GM12878 (cell line): ENCODE measurements around the gene HOXA2. TPM values are rescaled to one million over a fixed set of nuclear protein-coding genes. Genes with fewer than 3 reads are reported as not detected.

ENCODE experiments used
- ATAC-seq: fragments of 200-7000 bp; cut with Tn5 transposase; 3 replicates; pipeline ENCODE4 v1.9.1; 2020; ENCODE audit warnings: mild to moderate bottlenecking, moderate library complexity
- BruUV-seq: library from RNA; stranded (reverse); fragments of 400-500 nt; replicated peaks from 2 replicates; lab custom pipeline; 2021; lab: Mats Ljungman, UMichigan
- CTCF ChIA-PET: fragments of 300-600 bp; sonication (Branson Sonifier 250); formaldehyde crosslinking; extraction: SDS; loops from one replicate; lab custom pipeline; 2021; ENCODE audit warnings: inconsistent platforms; lab: Yijun Ruan, JAX
- POLR2A ChIA-PET: fragments of 350-600 bp; formaldehyde crosslinking; extraction: SDS; loops from one replicate; lab custom pipeline; 2021; ENCODE audit warnings: inconsistent platforms; lab: Charles Lee
- RAD21 ChIA-PET: fragments of 300-600 bp; sonication (Branson Sonifier 250); formaldehyde crosslinking; loops from one replicate; lab custom pipeline; 2023; ENCODE audit warnings: antibody characterized with exemption; ENCODE audit not compliant: unreplicated experiment; lab: Charles Lee
- SMC1A ChIA-PET: fragments of 300-600 bp; sonication (Branson Sonifier 250); formaldehyde crosslinking; loops from one replicate; lab custom pipeline; 2023; ENCODE audit not compliant: unreplicated experiment, uncharacterized antibody; lab: Charles Lee
- DNase-seq: peaks from one replicate; pipeline ENCODE4 v3.0.0-alpha.2; 2011; ENCODE audit warnings: low read depth, low spot score
- FAIRE-seq: peaks from 3 replicates; lab custom pipeline; 2011; peaks lifted over from hg19 to GRCh38; lab: Jason Lieb, UNC
- H2AFZ ChIP-seq: 2 replicates; pipeline ENCODE4 v1.6.0; 2011; ENCODE audit warnings: low read depth, low read length, control low read depth; ENCODE audit not compliant: control insufficient read depth
- H3K27ac ChIP-seq: 2 replicates; pipeline ENCODE4 v1.5.1; 2011; ENCODE audit warnings: control low read depth; ENCODE audit not compliant: control insufficient read depth, insufficient read depth
- H3K27me3 ChIP-seq, 2 experiments: replicated peaks in 1 of 2; 2 replicates each; pipeline versions ENCODE4 v1.6.0 to v1.6.1; 2011; ENCODE audit warnings: low read length in 1 of 2; ENCODE audit not compliant: control insufficient read depth in 2 of 2, insufficient read depth in 2 of 2
- H3K36me3 ChIP-seq, 2 experiments: 2 replicates each; pipeline ENCODE4 v1.5.1; 2011; ENCODE audit warnings: low read length in 1 of 2; ENCODE audit not compliant: control insufficient read depth in 2 of 2, insufficient read depth in 2 of 2
- H3K4me1 ChIP-seq: 2 replicates; pipeline ENCODE4 v1.6.1; 2011; ENCODE audit warnings: mild to moderate bottlenecking, low read length, moderate library complexity, mixed read lengths; ENCODE audit not compliant: control insufficient read depth, insufficient read depth
- H3K4me2 ChIP-seq: 2 replicates; pipeline ENCODE4 v1.6.0; 2011; ENCODE audit warnings: control low read depth; ENCODE audit not compliant: control insufficient read depth, insufficient read depth
- H3K4me3 ChIP-seq: fragments of 200-600 bp; sonication (generic); 2 replicates; pipeline ENCODE4 v1.5.1; 2016
- H3K79me2 ChIP-seq: 2 replicates; pipeline ENCODE4 v1.6.0; 2011; ENCODE audit warnings: low read length; ENCODE audit not compliant: control insufficient read depth, insufficient read depth
- H3K9ac ChIP-seq: 2 replicates; pipeline ENCODE4 v1.8.0; 2011; ENCODE audit warnings: low read length, control low read depth, mixed read lengths; ENCODE audit not compliant: control insufficient read depth, insufficient read depth
- H3K9me3 ChIP-seq: replicated peaks from 3 replicates; pipeline ENCODE4 v1.5.1; 2011; ENCODE audit warnings: mild to moderate bottlenecking, low read length; ENCODE audit not compliant: control insufficient read depth, insufficient read depth
- H4K20me1 ChIP-seq: 2 replicates; pipeline ENCODE4 v1.6.0; 2011; ENCODE audit not compliant: control insufficient read depth, insufficient read depth
- ATF2 ChIP-seq: IDR thresholded peaks from 2 replicates; pipeline ENCODE4 v1.6.1; 2012; ENCODE audit warnings: low read length, inconsistent platforms
- ATF3 ChIP-seq: IDR thresholded peaks from 2 replicates; pipeline ENCODE4 v1.6.1; 2011; ENCODE audit warnings: low read depth, mild to moderate bottlenecking, low read length, moderate library complexity, borderline replicate concordance; ENCODE audit errors: extremely low read depth
- GATAD2B ChIP-seq: fragments of 450-650 bp; conservative IDR thresholded peaks from 2 replicates; pipeline ENCODE4 v1.6.1; 2017; ENCODE audit warnings: low read depth, mild to moderate bottlenecking, moderate library complexity
- IKZF2 ChIP-seq, 2 experiments: fragments of 450-650 bp; IDR thresholded peaks; 2 replicates each; pipeline ENCODE4 v1.6.1; 2017; ENCODE audit warnings: mild to moderate bottlenecking in 2 of 2, moderate library complexity in 2 of 2
- IRF3 ChIP-seq: fragments of 450-650 bp; IDR thresholded peaks from 2 replicates; pipeline ENCODE4 v1.6.1; 2014; ENCODE audit warnings: mild to moderate bottlenecking
- KAT2A ChIP-seq: conservative IDR thresholded peaks from 2 replicates; pipeline ENCODE4 v1.6.1; 2011; ENCODE audit warnings: low read depth, low read length; ENCODE audit not compliant: control insufficient read depth
- LARP7 ChIP-seq: fragments of 450-650 bp; IDR thresholded peaks from 2 replicates; pipeline ENCODE4 v1.6.1; 2017; ENCODE audit warnings: mild to moderate bottlenecking
- NFIC ChIP-seq: IDR thresholded peaks from 2 replicates; pipeline ENCODE4 v1.6.1; 2012; ENCODE audit warnings: low read depth, mild to moderate bottlenecking, inconsistent platforms, low read length, moderate library complexity
- PAX8 ChIP-seq: fragments of 450-650 bp; IDR thresholded peaks from 2 replicates; pipeline ENCODE4 v1.6.1; 2017; ENCODE audit warnings: mild to moderate bottlenecking, moderate library complexity
- PBX3 ChIP-seq: IDR thresholded peaks from 2 replicates; pipeline ENCODE4 v1.6.1; 2011; ENCODE audit warnings: mild to moderate bottlenecking, low read depth, low read length, moderate library complexity; ENCODE audit not compliant: insufficient replicate concordance
- RAD21 ChIP-seq: IDR thresholded peaks from 2 replicates; pipeline ENCODE4 v1.6.1; 2011; ENCODE audit warnings: mild to moderate bottlenecking, low read depth, low read length, moderate library complexity; ENCODE audit not compliant: insufficient read depth
- SMAD5 ChIP-seq: IDR thresholded peaks from 2 replicates; pipeline ENCODE4 v1.6.1; 2016; ENCODE audit warnings: antibody characterized with exemption, low read depth
- SREBF2 ChIP-seq: IDR thresholded peaks from 2 replicates; pipeline ENCODE4 v1.6.1; 2012; ENCODE audit warnings: mild to moderate bottlenecking, low read length
- SRF ChIP-seq, 2 experiments: IDR thresholded peaks; 2 replicates each; pipeline ENCODE4 v1.6.1; 2011; ENCODE audit warnings: low read depth in 2 of 2, low read length in 2 of 2, mild to moderate bottlenecking in 1 of 2, moderate library complexity in 1 of 2
- ZNF217 ChIP-seq: fragments of 450-650 bp; IDR thresholded peaks from 2 replicates; pipeline ENCODE4 v1.6.1; 2017; ENCODE audit warnings: antibody characterized with exemption, mild to moderate bottlenecking
- ZNF384 ChIP-seq: IDR thresholded peaks from 2 replicates; pipeline ENCODE4 v1.6.1; 2012; ENCODE audit warnings: low read depth, mild to moderate bottlenecking, low read length, improper control_type of control experiment, borderline replicate concordance
- WGBS: methylation state at CpG from one replicate; pipeline ENCODE4 v1.1.6; 2016; ENCODE audit warnings: low lambda C conversion rate; ENCODE audit not compliant: insufficient replicate concordance, insufficient coverage; ENCODE audit errors: missing lambda C conversion rate; 5-methylcytosine and 5-hydroxymethylcytosine counted together
- in situ Hi-C: fragments of 300-500 bp; cut with MboI; formaldehyde crosslinking; loops from 9 replicates; pipeline ENCODE4 v1.14.3; 2018; ENCODE audit warnings: mixed read lengths
- intact Hi-C: fragments of 100-400 bp; cut with micrococcal nuclease; formaldehyde crosslinking; loops from one replicate; pipeline ENCODE4 v1.14.2; 2022; ENCODE audit not compliant: unreplicated experiment
- polyA plus RNA-seq, 11 experiments: library from polyadenylated mRNA; depleted of rRNA in 4 of 11; unstranded in 6 of 11; stranded (reverse) in 5 of 11; fragments of >200 nt; fragmentation: Nextera tagmentation in 4 of 11; fragmentation: Illumina TruSeq in 1 of 11; extraction: Ambion mirVana in 4 of 11; extraction: Trizol in 1 of 11; gene quantifications; 1 replicate in 1 of 11; 2 replicates in 10 of 11; pipeline versions ENCODE4 v1.2.1 to v1.2.3, GENCODE V29; 2011 to 2016; ENCODE audit warnings: inconsistent platforms in 2 of 11, missing spikeins in 2 of 11, low read depth in 1 of 11
- total RNA-seq, 4 experiments: library from RNA; depleted of rRNA in 3 of 4; stranded (reverse); fragments of >200 nt in 3 of 4; fragmentation: Illumina TruSeq in 1 of 4; extraction: Trizol in 1 of 4; gene quantifications; 2 replicates each; pipeline versions ENCODE4 v1.2.1 to v1.2.3, GENCODE V29; 2013 to 2021

Gene HOXA2
- total and polyA plus RNA-seq, 10 of the 15 experiments (the other 5 are each of a cell fraction or from before 2014, with no cell fraction given): not detected

- peak; percentile 30; the same call in 1 of the 2 replicates for TF ChIP-seq RAD21
These were observed 48.3 kb upstream of the HOXA2 start (continued) for GRCh38 chr7:27150568-27151340.

- no peak for FAIRE-seq
- Histone ChIP-seq H3K27me3 (peaks cover 15 to 54% of the 10 kb centered on the region in 2 experiments), H3K9ac (no peak overlapping the region), H2AFZ (peak overlapping the region; percentile 46), H3K9me3 (no peaks in the 10 kb centered on the region; the same call in 2 of the 3 replicates), H3K4me2 (peak overlapping the region; percentile 91), H3K36me3 (no peaks in the 10 kb centered on the region), H3K4me3 (no peak overlapping the region), H3K79me2 (no peaks in the 10 kb centered on the region), H3K27ac (no peak overlapping the region), H4K20me1 (no peaks in the 10 kb centered on the region), H3K4me1 (no peaks in the 10 kb centered on the region; the same call in 1 of the 2 replicates)
- WGBS: 27% methylated on average over 13 of the region's 13 CpGs
- TF ChIP-seq IKZF2 (IDR thresholded peaks at IDR 0.05): no peak
- TF ChIP-seq KAT2A: no peak
- TF ChIP-seq SMAD5: no peak
- no peak for TF ChIP-seq GATAD2B
- no peak for TF ChIP-seq IRF3
- TF ChIP-seq ZNF217: no peak
- no peak for TF ChIP-seq ATF2
- no peak for TF ChIP-seq PBX3
- no peak for TF ChIP-seq NFIC
- no peak for TF ChIP-seq SREBF2
- no peak for TF ChIP-seq PAX8
- TF ChIP-seq LARP7: no peak
- TF ChIP-seq ZNF384: no peak
- no peak for TF ChIP-seq SRF (IDR thresholded peaks at IDR 0.05; ENCODE audit: low read depth in 2 of 2, low read length in 2 of 2)
- no peak for TF ChIP-seq ATF3
- BruUV-seq: no TSS peak
- RAD21 ChIA-PET: interaction anchor here (0.6 to 2.8 kb wide), 12 partner anchors 11 to 467 kb away, joined by 3 to 10 read pairs (median 4); no protein-coding TSS in a partner anchor
- POLR2A ChIA-PET: interaction anchor here (0.5 to 1.2 kb wide), 3 partner anchors 52 to 86 kb away, joined by 3 read pairs; no protein-coding TSS in a partner anchor
- SMC1A ChIA-PET: interaction anchor here (0.6 to 3.2 kb wide), 16 partner anchors 9 to 1257 kb away, joined by 3 to 17 read pairs (median 4); partner anchors contain the start of gene SKAP2
- CTCF ChIA-PET: interaction anchor here (0.5 to 5.5 kb wide), 21 partner anchors 9 to 780 kb away, joined by 3 to 38 read pairs (median 5); partner anchors contain the start of gene HOXA1
- intact Hi-C loops (no loop called here), in situ Hi-C loops (loop anchor here (25.0 kb wide), 1 partner anchor 1063 kb away; no protein-coding TSS in a partner anchor)
- ATAC-seq: peak; percentile 37
- DNase-seq: no peak
These were observed 47.5 kb upstream of the HOXA2 start for GRCh38 chr7:27149842-27150567.
